CD14-positive monocyte (primary cell): Measurements from ENCODE around the gene ARHGDIB. TPM values are rescaled to one million over a fixed set of nuclear protein-coding genes. Genes with fewer than 3 reads are reported as not detected.

ENCODE experiments used
- DNase-seq, 3 donors: peaks; one replicate each; pipeline ENCODE4 v3.0.0-alpha.2; 2011 to 2022
- H2AFZ ChIP-seq: 2 replicates; pipeline ENCODE4 v1.6.0; 2012; ENCODE audit warnings: mild to moderate bottlenecking, low read depth, low read length, inconsistent platforms; ENCODE audit not compliant: insufficient read depth, poor library complexity, severe bottlenecking
- H3K27ac ChIP-seq, 2 donors: 1 replicate in 1 of 2; 2 replicates in 1 of 2; pipeline ENCODE4 v1.5.1; 2012 to 2013; ENCODE audit warnings: low read length in 2 of 2, control low read depth in 1 of 2, inconsistent platforms in 1 of 2, low read depth in 1 of 2, mild to moderate bottlenecking in 1 of 2
- H3K27me3 ChIP-seq, 2 donors: one replicate each; pipeline versions ENCODE4 v1.6.0 to v1.6.1; 2011 to 2013; ENCODE audit warnings: low read length in 2 of 2; ENCODE audit not compliant: control insufficient read depth in 2 of 2, insufficient read depth in 2 of 2
- H3K36me3 ChIP-seq, 2 donors: replicated peaks in 1 of 2; 1 replicate in 1 of 2; 2 replicates in 1 of 2; pipeline versions ENCODE4 v1.5.1 to v1.6.1; 2012 to 2013; ENCODE audit warnings: low read length in 2 of 2, control low read depth in 1 of 2, inconsistent platforms in 1 of 2, mild to moderate bottlenecking in 1 of 2; ENCODE audit not compliant: insufficient read depth in 2 of 2, control insufficient read depth in 1 of 2
- H3K4me1 ChIP-seq, 2 donors: 1 replicate in 1 of 2; 2 replicates in 1 of 2; pipeline versions ENCODE4 v1.5.1 to v1.6.1; 2012 to 2013; ENCODE audit warnings: low read length in 2 of 2, control low read depth in 1 of 2, inconsistent platforms in 1 of 2, mild to moderate bottlenecking in 1 of 2, moderate library complexity in 1 of 2; ENCODE audit not compliant: insufficient read depth in 2 of 2, control insufficient read depth in 1 of 2
- H3K4me2 ChIP-seq: replicated peaks from 2 replicates; pipeline ENCODE3; 2012; ENCODE audit warnings: low read length, moderate library complexity, mild to moderate bottlenecking; ENCODE audit not compliant: poor library complexity, severe bottlenecking; ENCODE audit errors: extremely low read depth
- H3K4me3 ChIP-seq, 3 experiments: fragments of 200-600 bp in 1 of 3; sonication (generic) in 1 of 3; replicated peaks in 1 of 3; 1 replicate in 2 of 3; 2 replicates in 1 of 3; pipeline ENCODE4 v1.5.1; 2011 to 2013; ENCODE audit warnings: low read length in 3 of 3, mild to moderate bottlenecking in 3 of 3, control low read depth in 2 of 3, low read depth in 2 of 3, inconsistent platforms in 1 of 3, moderate library complexity in 1 of 3
- H3K79me2 ChIP-seq: 2 replicates; pipeline ENCODE4 v1.6.0; 2012; ENCODE audit warnings: mild to moderate bottlenecking, control low read depth, inconsistent platforms, low read length, moderate library complexity; ENCODE audit not compliant: insufficient read depth
- H3K9ac ChIP-seq: 2 replicates; pipeline ENCODE4 v1.6.0; 2017; ENCODE audit warnings: low read length, mild to moderate bottlenecking; ENCODE audit not compliant: insufficient read depth, poor library complexity, severe bottlenecking
- H3K9me3 ChIP-seq, 2 donors: replicated peaks in 1 of 2; 1 replicate in 1 of 2; 2 replicates in 1 of 2; pipeline versions ENCODE4 v1.5.1 to v1.6.1; 2012 to 2013; ENCODE audit warnings: low read length in 2 of 2, control low read depth in 1 of 2; ENCODE audit not compliant: control insufficient read depth in 1 of 2, insufficient read depth in 1 of 2
- H4K20me1 ChIP-seq: 2 replicates; pipeline ENCODE4 v1.6.0; 2012; ENCODE audit warnings: mild to moderate bottlenecking, low read length, control low read depth, moderate library complexity; ENCODE audit not compliant: insufficient read depth
- H3K27ac Mint-ChIP-seq, 7 donors: one replicate each; pipeline ENCODE4 v1.8.0; 2020; ENCODE audit warnings: mild to moderate bottlenecking in 7 of 7, mixed read lengths in 7 of 7, moderate library complexity in 6 of 7, inconsistent platforms in 2 of 7
- H3K27me3 Mint-ChIP-seq, 3 donors: one replicate each; pipeline ENCODE4 v1.8.0; 2021 to 2022; ENCODE audit warnings: low read depth in 3 of 3, mild to moderate bottlenecking in 3 of 3, mixed read lengths in 3 of 3, moderate library complexity in 3 of 3, inconsistent platforms in 1 of 3
- H3K36me3 Mint-ChIP-seq, 2 donors: one replicate each; pipeline ENCODE4 v1.8.0; 2020; ENCODE audit warnings: mixed read lengths in 2 of 2, inconsistent platforms in 1 of 2, mild to moderate bottlenecking in 1 of 2
- H3K4me1 Mint-ChIP-seq: one replicate; pipeline ENCODE4 v1.8.0; 2020; ENCODE audit warnings: mild to moderate bottlenecking, mixed read lengths
- H3K4me3 Mint-ChIP-seq, 2 donors: one replicate each; pipeline ENCODE4 v1.8.0; 2020; ENCODE audit warnings: mild to moderate bottlenecking in 2 of 2, mixed read lengths in 2 of 2, moderate library complexity in 1 of 2
- H3K9me3 Mint-ChIP-seq, 7 donors: one replicate each; pipeline ENCODE4 v1.8.0; 2020 to 2022; ENCODE audit warnings: mixed read lengths in 7 of 7, mild to moderate bottlenecking in 6 of 7, moderate library complexity in 6 of 7, inconsistent platforms in 2 of 7
- WGBS: methylation state at CpG from one replicate; pipeline ENCODE4 v1.1.5; 2013; ENCODE audit warnings: missing lambda C conversion rate; ENCODE audit not compliant: insufficient coverage; 5-methylcytosine and 5-hydroxymethylcytosine counted together
- intact Hi-C, 2 donors: fragments of 100-400 bp; cut with micrococcal nuclease; formaldehyde crosslinking; loops; one replicate each; pipeline versions ENCODE4 v1.15.0 to v1.15.1; 2023
- polyA plus RNA-seq, 3 donors: library from polyadenylated mRNA; depleted of rRNA in 1 of 3; unstranded in 2 of 3; stranded (reverse) in 1 of 3; fragments of 300-500 nt in 2 of 3; fragments of >200 nt in 1 of 3; fragmentation: Illumina TruSeq in 2 of 3; gene quantifications; 1 replicate in 2 of 3; 2 replicates in 1 of 3; pipeline ENCODE4 v1.2.3, GENCODE V29; 2012 to 2021
- TF ChIP-seq, protein P1 (sequence below): fragments of 200-600 bp; IDR thresholded peaks from one replicate; pipeline ENCODE4 v1.8.0; 2022; ENCODE audit warnings: antibody characterized with exemption, mild to moderate bottlenecking

The ARHGDIB gene
- polyA plus RNA-seq, 3 donors = 1,199 to 2,228 (median 1,854) TPM

DNA sequence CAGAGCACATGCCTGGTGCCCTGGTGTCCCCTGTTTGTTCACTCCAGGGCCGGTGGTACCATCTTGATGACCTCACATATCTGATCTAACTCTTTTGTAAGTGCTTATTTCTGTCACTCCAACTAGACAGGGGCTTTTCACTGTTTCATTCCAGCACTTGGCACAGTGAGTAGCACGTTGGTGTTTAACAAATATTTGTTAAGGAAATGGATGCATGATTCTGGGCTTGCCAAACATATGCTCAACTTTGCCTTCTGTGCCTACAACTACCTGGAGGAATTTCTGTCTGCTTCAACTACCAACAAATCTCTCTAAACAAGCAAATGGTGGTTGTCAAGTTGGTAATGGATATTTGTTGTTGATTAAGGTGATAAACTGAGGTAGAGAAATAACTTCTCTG, 43.0 kb upstream of the ARHGDIB start:
- intact Hi-C loops = no loop called here
- TF ChIP-seq, protein P1, sequence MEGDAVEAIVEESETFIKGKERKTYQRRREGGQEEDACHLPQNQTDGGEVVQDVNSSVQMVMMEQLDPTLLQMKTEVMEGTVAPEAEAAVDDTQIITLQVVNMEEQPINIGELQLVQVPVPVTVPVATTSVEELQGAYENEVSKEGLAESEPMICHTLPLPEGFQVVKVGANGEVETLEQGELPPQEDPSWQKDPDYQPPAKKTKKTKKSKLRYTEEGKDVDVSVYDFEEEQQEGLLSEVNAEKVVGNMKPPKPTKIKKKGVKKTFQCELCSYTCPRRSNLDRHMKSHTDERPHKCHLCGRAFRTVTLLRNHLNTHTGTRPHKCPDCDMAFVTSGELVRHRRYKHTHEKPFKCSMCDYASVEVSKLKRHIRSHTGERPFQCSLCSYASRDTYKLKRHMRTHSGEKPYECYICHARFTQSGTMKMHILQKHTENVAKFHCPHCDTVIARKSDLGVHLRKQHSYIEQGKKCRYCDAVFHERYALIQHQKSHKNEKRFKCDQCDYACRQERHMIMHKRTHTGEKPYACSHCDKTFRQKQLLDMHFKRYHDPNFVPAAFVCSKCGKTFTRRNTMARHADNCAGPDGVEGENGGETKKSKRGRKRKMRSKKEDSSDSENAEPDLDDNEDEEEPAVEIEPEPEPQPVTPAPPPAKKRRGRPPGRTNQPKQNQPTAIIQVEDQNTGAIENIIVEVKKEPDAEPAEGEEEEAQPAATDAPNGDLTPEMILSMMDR = no peak

DNA sequence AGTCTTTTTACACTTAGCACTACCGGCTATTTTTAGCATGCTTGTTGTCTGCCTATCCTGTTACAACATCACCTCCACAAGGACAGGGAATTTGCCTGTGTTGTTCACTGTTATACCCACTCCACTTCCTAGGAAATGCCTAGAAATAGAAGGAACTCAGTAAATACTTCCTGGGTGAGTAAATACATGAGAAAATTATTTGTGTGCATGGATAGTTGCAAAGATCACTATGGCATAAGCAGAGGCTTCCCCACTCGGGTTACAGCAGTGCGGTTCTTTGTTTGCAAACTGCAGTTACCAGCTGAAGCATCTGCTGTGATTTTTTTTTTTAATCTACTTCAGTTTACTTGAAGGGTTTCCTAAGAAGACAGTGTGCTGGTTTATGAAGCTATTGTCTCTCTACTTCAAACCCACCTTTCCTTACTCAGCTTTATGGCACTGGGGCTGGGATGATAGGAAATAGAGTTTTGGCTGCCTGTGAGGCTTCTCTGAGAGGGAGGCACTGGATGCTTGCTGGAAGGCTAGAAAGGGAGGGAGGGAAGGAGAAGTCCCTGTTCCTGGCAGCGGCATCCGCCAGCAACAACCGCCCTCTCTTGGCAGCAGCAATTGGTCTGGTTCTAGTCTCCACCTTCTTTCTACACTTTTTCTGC, 40.5 kb upstream of the ARHGDIB start:
- H3K27ac Mint-ChIP-seq = peak overlapping the region in 1 of 7 donors; percentile 20
- Histone ChIP-seq H3K27ac (no peak overlapping the region), H3K9me3 (no peaks in the 10 kb centered on the region), H3K79me2 (no peaks in the 10 kb centered on the region), H3K9ac (no peak overlapping the region), H3K36me3 (no peaks in the 10 kb centered on the region), H4K20me1 (no peaks in the 10 kb centered on the region), H3K27me3 (peaks cover 7 to 17% of the 10 kb centered on the region in 2 donors), H2AFZ (no peak overlapping the region), H3K4me2 (no peak overlapping the region), H3K4me3 (no peak overlapping the region), H3K4me1 (no peaks in the 10 kb centered on the region)
- H3K9me3 Mint-ChIP-seq = peaks cover 0 to 2% (median 0%) of the 10 kb centered on the region in 7 donors
- WGBS = 40% methylated on average over 3 of the region's 6 CpGs
- no peak overlapping the region for H3K4me3 Mint-ChIP-seq
- intact Hi-C loops = no loop called here
- DNase-seq = no peak
- peaks cover 1 to 14% (median 8%) of the 10 kb centered on the region in 3 donors for H3K27me3 Mint-ChIP-seq
- H3K36me3 Mint-ChIP-seq = no peaks in the 10 kb centered on the region
- TF ChIP-seq, protein P1 = no peak
- H3K4me1 Mint-ChIP-seq = peaks cover 2% of the 10 kb centered on the region

More for the DNA sequence above, 43.0 kb upstream of the ARHGDIB start:
- no peaks in the 10 kb centered on the region for H3K9me3 ChIP-seq
- H3K4me2 ChIP-seq = no peak overlapping the region
- H3K4me3 ChIP-seq = no peak overlapping the region
- H3K27ac ChIP-seq = no peak overlapping the region
- Mint-ChIP-seq H3K36me3 (no peaks in the 10 kb centered on the region), H3K27me3 (peaks cover 0 to 14% (median 7%) of the 10 kb centered on the region in 3 donors), H3K4me1 (peaks cover 2% of the 10 kb centered on the region), H3K9me3 (peaks cover 0 to 2% (median 0%) of the 10 kb centered on the region in 7 donors), H3K27ac (peak overlapping the region in 1 of 7 donors; percentile 40), H3K4me3 (no peak overlapping the region)
- no peaks in the 10 kb centered on the region for H4K20me1 ChIP-seq
- no peak overlapping the region for H2AFZ ChIP-seq
- no peaks in the 10 kb centered on the region for H3K79me2 ChIP-seq
- H3K4me1 ChIP-seq = no peaks in the 10 kb centered on the region
- no peaks in the 10 kb centered on the region for H3K36me3 ChIP-seq
- peaks cover 11 to 19% of the 10 kb centered on the region in 2 donors for H3K27me3 ChIP-seq
- H3K9ac ChIP-seq = no peak overlapping the region
- WGBS = 100% methylated on average over 1 of the region's 2 CpGs
- DNase-seq = no peak
